ENCODE data around the gene VSIG8.

Gene VSIG8

DNA sequence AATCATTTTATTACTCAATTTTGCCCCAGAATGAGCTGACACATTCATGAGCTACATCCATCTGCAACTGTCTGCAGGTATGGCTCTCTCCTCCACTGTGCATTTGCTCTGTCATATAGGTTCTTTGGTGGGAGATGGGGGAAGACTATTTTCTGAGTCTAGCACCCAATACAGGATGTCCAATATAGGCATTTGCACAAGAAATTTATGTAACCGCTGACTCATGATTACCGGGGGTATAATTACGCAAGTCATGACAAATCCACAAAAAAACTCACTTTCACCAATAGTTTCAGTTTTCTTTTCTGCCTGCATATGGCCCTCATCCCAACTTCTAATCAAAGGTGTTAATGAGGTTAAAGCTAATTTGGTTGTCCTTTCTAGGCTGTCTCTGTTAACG lies 17.5 kb upstream of the VSIG8 start:
- ChIA-PET CTCF (interaction anchor here (1.0 to 4.4 kb wide), 5 partner anchors 9 to 82 kb away, joined by 3 to 31 read pairs (median 5); no protein-coding TSS in a partner anchor), POLR2A (no interaction called here)
- DNase-seq (ENCODE audit: extremely low spot score): no peak
- TF ChIP-seq, protein P1, sequence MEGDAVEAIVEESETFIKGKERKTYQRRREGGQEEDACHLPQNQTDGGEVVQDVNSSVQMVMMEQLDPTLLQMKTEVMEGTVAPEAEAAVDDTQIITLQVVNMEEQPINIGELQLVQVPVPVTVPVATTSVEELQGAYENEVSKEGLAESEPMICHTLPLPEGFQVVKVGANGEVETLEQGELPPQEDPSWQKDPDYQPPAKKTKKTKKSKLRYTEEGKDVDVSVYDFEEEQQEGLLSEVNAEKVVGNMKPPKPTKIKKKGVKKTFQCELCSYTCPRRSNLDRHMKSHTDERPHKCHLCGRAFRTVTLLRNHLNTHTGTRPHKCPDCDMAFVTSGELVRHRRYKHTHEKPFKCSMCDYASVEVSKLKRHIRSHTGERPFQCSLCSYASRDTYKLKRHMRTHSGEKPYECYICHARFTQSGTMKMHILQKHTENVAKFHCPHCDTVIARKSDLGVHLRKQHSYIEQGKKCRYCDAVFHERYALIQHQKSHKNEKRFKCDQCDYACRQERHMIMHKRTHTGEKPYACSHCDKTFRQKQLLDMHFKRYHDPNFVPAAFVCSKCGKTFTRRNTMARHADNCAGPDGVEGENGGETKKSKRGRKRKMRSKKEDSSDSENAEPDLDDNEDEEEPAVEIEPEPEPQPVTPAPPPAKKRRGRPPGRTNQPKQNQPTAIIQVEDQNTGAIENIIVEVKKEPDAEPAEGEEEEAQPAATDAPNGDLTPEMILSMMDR (IDR thresholded peaks at IDR 0.05; ENCODE audit: control extremely low read depth, extremely low read depth, low read depth, missing control alignments): no peak

DNA sequence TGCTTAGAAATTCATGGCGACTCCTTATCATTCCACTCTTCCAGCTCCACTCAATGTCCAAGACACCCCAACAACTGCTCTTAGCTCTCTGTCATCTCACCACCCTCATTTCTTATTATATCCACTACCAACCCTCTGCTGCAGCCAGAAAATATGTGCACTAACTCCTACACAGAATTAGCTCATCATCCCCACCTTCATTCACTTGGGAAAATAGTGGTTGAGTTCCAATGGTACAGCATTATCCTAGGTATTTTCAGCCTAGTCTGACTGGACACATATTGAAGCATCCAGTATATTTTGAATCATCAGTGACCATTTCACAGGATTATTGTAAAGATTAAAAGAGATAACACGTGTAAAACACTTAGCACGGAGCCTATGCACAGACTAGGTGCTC lies 16.7 kb upstream of the VSIG8 start:
- ChIA-PET POLR2A (no interaction called here), CTCF (interaction anchor here (0.6 to 4.4 kb wide), 4 partner anchors 8 to 80 kb away, joined by 3 to 31 read pairs (median 8); no protein-coding TSS in a partner anchor)
- TF ChIP-seq, protein P1 (IDR thresholded peaks at IDR 0.05; ENCODE audit: control extremely low read depth, extremely low read depth, low read depth, missing control alignments): no peak
- no peak for DNase-seq (ENCODE audit: extremely low spot score)

DNA sequence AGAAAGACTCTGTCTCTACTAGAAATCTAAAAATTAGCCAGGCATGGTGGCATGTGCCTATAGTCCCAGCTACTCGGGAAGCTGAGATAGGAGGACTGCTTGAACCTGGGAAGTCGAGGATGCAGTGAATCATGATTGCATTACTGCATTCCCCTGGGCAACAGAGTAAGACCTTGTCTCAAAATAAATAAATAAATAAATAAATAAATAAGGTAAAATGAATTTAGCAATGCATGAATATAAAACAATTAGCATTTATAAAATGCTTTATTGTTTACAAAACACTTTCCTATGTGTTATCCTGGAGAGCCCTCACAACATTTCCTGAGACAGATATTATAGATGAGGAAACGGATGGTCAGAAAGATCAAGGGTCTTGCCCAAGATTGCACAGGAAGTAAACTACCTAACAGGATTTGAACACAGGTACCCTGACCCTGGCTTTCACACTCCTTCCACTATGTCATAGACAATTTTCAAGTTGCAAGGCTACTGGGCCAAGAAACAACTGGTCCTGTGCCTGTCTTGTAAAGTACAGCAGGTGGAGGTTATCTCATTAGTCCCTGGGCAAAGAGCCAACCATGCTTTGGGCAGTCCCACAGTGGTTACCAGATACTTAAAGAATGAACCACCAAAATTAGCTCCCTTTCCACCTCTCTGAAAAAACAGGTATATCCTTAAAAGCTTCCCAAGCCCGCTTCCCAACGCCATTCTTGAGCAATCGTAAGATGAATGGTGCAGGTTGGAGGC lies 15.4 kb upstream of the VSIG8 start:
- TF ChIP-seq, protein P1 (IDR thresholded peaks at IDR 0.05; ENCODE audit: control extremely low read depth, extremely low read depth, low read depth, missing control alignments): no peak
- ChIA-PET POLR2A (no interaction called here), CTCF (interaction anchor here (1.7 to 4.4 kb wide), 2 partner anchors 14 to 26 kb away, joined by 6 to 31 read pairs; no protein-coding TSS in a partner anchor)
- DNase-seq (ENCODE audit: extremely low spot score): no peak

DNA sequence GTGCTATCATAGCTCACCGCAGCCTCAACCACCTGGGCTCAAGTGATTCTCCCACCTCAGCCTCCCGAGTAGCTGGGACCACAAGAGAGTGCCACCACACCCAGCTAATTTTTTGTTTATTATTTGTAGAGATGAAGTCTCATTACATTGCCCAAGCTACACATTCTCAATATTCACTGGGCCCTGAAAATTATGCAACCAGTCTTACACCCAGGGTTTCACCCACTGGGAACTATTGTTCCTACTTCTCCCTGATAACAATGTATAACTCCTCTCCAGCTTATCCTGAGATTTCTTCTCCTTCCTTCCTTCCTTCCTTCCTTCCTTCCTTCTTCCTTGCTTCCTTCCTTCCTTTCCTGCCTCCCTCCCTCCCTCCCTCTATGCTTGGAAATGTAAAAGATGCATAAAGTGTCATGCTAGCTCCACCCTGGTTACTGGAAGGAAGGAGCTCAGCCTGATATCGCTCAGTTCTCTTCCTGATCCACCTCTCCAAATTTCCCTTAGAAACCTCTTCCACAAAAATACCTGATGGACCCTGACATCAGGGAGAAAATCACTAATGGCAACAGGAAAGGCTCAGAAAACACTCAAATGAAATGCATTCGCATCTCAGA lies 11.2 kb upstream of the VSIG8 start:
- CTCF ChIA-PET: interaction anchor here (1.0 to 7.3 kb wide), 6 partner anchors 14 to 173 kb away, joined by 3 to 40 read pairs (median 4); no protein-coding TSS in a partner anchor
- DNase-seq (ENCODE audit: extremely low spot score): no peak
- POLR2A ChIA-PET: no interaction called here

DNA sequence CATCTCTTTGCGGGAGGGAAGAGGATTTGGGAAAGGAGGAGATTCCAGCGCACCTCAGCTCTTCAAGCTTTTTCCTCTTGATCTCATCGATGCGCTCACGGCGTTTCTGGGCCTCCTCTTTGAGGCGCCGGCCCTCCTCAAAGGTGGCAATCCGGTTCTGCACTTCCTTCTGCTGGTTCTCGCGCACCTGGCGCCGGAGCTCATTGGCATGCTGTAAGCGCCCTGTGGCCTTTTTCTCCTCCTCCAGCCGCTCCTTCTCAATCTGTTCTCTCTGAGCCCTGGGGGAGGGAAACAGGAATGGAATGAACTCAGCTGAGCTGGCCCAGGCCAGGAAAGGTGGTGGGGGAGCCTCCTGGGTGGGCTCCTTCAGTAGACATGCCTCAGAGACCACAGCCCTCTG lies 10.4 kb upstream of the VSIG8 start:
- DNase-seq (ENCODE audit: extremely low spot score): no peak
- POLR2A ChIA-PET: no interaction called here
- CTCF ChIA-PET: interaction anchor here (0.8 to 7.3 kb wide), 7 partner anchors 13 to 174 kb away, joined by 3 to 40 read pairs (median 4); no protein-coding TSS in a partner anchor
- TF ChIP-seq, protein P1 (IDR thresholded peaks at IDR 0.05; ENCODE audit: control extremely low read depth, extremely low read depth, low read depth, missing control alignments): no peak

More for the DNA sequence above, 11.2 kb upstream of the VSIG8 start:
- TF ChIP-seq, protein P1 (IDR thresholded peaks at IDR 0.05; ENCODE audit: control extremely low read depth, extremely low read depth, low read depth, missing control alignments): no peak

DNA sequence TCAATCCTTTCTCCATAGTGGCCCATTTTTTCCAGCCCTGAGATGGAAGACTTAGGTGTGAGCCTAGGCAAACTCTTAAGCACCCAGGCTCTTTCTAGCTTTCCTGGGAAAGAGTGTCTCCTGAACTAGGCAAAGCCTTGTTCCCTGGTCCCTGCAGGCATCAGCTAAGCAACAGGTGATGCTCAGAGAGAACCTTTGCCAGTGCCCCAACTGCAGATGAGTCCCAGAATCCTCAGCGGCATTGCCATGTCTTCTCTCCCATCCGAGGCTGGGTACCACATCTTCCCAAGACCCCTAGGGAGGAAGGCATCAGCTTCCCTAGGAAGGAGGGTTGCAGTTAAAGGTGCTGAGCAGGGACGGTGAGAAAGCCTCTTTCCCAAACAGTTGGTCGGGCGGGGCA lies 8.2 kb upstream of the VSIG8 start:
- TF ChIP-seq, protein P1 (IDR thresholded peaks at IDR 0.05; ENCODE audit: control extremely low read depth, extremely low read depth, low read depth, missing control alignments): no peak
- ChIA-PET POLR2A (no interaction called here), CTCF (interaction anchor here (0.9 to 7.3 kb wide), 3 partner anchors 10 to 89 kb away, joined by 3 to 40 read pairs (median 5); no protein-coding TSS in a partner anchor)
- no peak for DNase-seq (ENCODE audit: extremely low spot score)
